NB4 (cell line): ENCODE data around the gene ZNF761.
"Not testable (repeated sequence)": the region's sequence is repeated elsewhere in the genome, so short reads cannot be mapped to it uniquely, and the experiment has no call there.

ENCODE experiments used
- DNase-seq: peaks from one replicate; pipeline ENCODE4 v3.0.0; 2010; ENCODE audit warnings: low read depth
- H3K4me3 ChIP-seq: one replicate; pipeline ENCODE4 v1.5.1; 2011; ENCODE audit warnings: mild to moderate bottlenecking, low read depth, low read length, moderate library complexity
- CTCF ChIP-seq: IDR thresholded peaks from one replicate; pipeline ENCODE4 v1.5.1; 2012; ENCODE audit warnings: low read depth, low read length
- MAX ChIP-seq: IDR thresholded peaks from 2 replicates; pipeline ENCODE4 v1.6.1; 2011; ENCODE audit warnings: low read depth, low read length
- MYC ChIP-seq: IDR thresholded peaks from 2 replicates; pipeline ENCODE4 v1.6.1; 2011; ENCODE audit warnings: low read depth, low read length
- POLR2A ChIP-seq: IDR thresholded peaks from 2 replicates; pipeline ENCODE4 v1.6.1; 2011; ENCODE audit warnings: mild to moderate bottlenecking; ENCODE audit not compliant: insufficient read length; ENCODE audit errors: extremely low read depth

The ZNF761 gene

GRCh38 chr19:53471916-53472315 lies 40.1 kb downstream of the ZNF761 start:
- DNase-seq, result no peak
- TF ChIP-seq CTCF, result no peak
- TF ChIP-seq MAX, result no peak
- TF ChIP-seq POLR2A, result no peak
- TF ChIP-seq MYC, result no peak
- no peak overlapping the region for H3K4me3 ChIP-seq

- H3K4me3 ChIP-seq, DNase-seq: not testable (repeated sequence)
These were observed 43.0 kb downstream of the ZNF761 start for GRCh38 chr19:53474832-53475231.

- not testable (repeated sequence) for DNase-seq, H3K4me3 ChIP-seq
These were observed 43.7 kb downstream of the ZNF761 start for GRCh38 chr19:53475470-53475869.

- DNase-seq, result not testable (repeated sequence)
These were observed 52.0 kb downstream of the ZNF761 start for GRCh38 chr19:53483751-53484150.

GRCh38 chr19:53485046-53486004 lies 53.5 kb downstream of the ZNF761 start:
- H3K4me3 ChIP-seq, result no peak overlapping the region
- no peak for DNase-seq
- TF ChIP-seq MAX (no peak), CTCF (no peak), MYC (no peak), POLR2A (no peak)

More at GRCh38 chr19:53483751-53484150, 52.0 kb downstream of the ZNF761 start:
- not testable (repeated sequence) for H3K4me3 ChIP-seq

GRCh38 chr19:53492153-53492552 lies 60.4 kb downstream of the ZNF761 start:
- H3K4me3 ChIP-seq, result no peak overlapping the region
- TF ChIP-seq POLR2A, result no peak
- no peak for TF ChIP-seq CTCF
- TF ChIP-seq MAX, result no peak
- no peak for TF ChIP-seq MYC
- no peak for DNase-seq

- H3K4me3 ChIP-seq, result not testable (repeated sequence)
- DNase-seq, result peak; percentile 36
These were observed 65.7 kb downstream of the ZNF761 start for GRCh38 chr19:53497311-53498023.

- not testable (repeated sequence) for H3K4me3 ChIP-seq
- peak; percentile 77 for DNase-seq
These were observed 66.2 kb downstream of the ZNF761 start for GRCh38 chr19:53498024-53498395.

- not testable (repeated sequence) for DNase-seq
These were observed 71.4 kb downstream of the ZNF761 start for GRCh38 chr19:53503151-53503550.

GRCh38 chr19:53503671-53504364 lies 72.0 kb downstream of the ZNF761 start:
- H3K4me3 ChIP-seq, DNase-seq: not testable (repeated sequence)

More at GRCh38 chr19:53503151-53503550, 71.4 kb downstream of the ZNF761 start:
- H3K4me3 ChIP-seq, result not testable (repeated sequence)

- not testable (repeated sequence) for DNase-seq, H3K4me3 ChIP-seq
These were observed 72.5 kb downstream of the ZNF761 start for GRCh38 chr19:53504365-53504703.
